HepG2 (cell line): Measurements from ENCODE around the gene DDX19B. TPM values are rescaled to one million over a fixed set of nuclear protein-coding genes. Genes with fewer than 3 reads are reported as not detected.

ENCODE experiments used
- ATAC-seq: fragments of 200-7000 bp; cut with Tn5 transposase; 3 replicates; pipeline ENCODE4 v1.9.1; 2020; ENCODE audit warnings: mild to moderate bottlenecking, moderate library complexity
- BruUV-seq: library from RNA; stranded (reverse); fragments of 400-500 nt; replicated peaks from 2 replicates; lab custom pipeline; 2021; lab: Mats Ljungman, UMichigan
- CTCF ChIA-PET: fragments of 300-600 bp; formaldehyde crosslinking; extraction: SDS; loops from one replicate; lab custom pipeline; 2021; ENCODE audit warnings: low total read pairs, inconsistent platforms, low intra/inter-chr PET ratio; lab: Yijun Ruan, JAX
- POLR2A ChIA-PET: fragments of 350-600 bp; sonication (Branson Sonifier 250); formaldehyde crosslinking; loops from one replicate; lab custom pipeline; 2020; ENCODE audit warnings: antibody characterized with exemption, inconsistent platforms; lab: Yijun Ruan, JAX
- DNase-seq: peaks from one replicate; pipeline ENCODE4 v3.0.0-alpha.2; 2015; ENCODE audit warnings: low spot score
- FAIRE-seq: peaks from 3 replicates; lab custom pipeline; 2011; peaks lifted over from hg19 to GRCh38; lab: Jason Lieb, UNC
- H2AFZ ChIP-seq: one replicate; pipeline ENCODE4 v1.6.1; 2011; ENCODE audit warnings: low read length, inconsistent platforms
- H3K27ac ChIP-seq: fragments of 300-600 bp; 3 replicates; pipeline ENCODE4 v1.8.0; 2011; ENCODE audit warnings: mixed run types, mild to moderate bottlenecking, mixed read lengths, low read length, inconsistent platforms; ENCODE audit not compliant: insufficient read depth; ENCODE audit errors: extremely low read length
- H3K27me3 ChIP-seq, 2 experiments: fragments of 200-600 bp in 1 of 2; 2 replicates in 1 of 2; 3 replicates in 1 of 2; pipeline versions ENCODE4 v1.6.0 to v1.8.0; 2011; ENCODE audit warnings: low read length in 2 of 2, mild to moderate bottlenecking in 2 of 2, moderate library complexity in 2 of 2, inconsistent platforms in 1 of 2; ENCODE audit not compliant: insufficient read depth in 2 of 2, control insufficient read depth in 1 of 2
- H3K36me3 ChIP-seq, 2 experiments: fragments of 200-600 bp in 1 of 2; replicated peaks in 1 of 2; 2 replicates in 1 of 2; 3 replicates in 1 of 2; pipeline versions ENCODE4 v1.5.1 to v1.8.0; 2011; ENCODE audit warnings: low read length in 2 of 2, inconsistent platforms in 1 of 2; ENCODE audit not compliant: insufficient read depth in 2 of 2, control insufficient read depth in 1 of 2
- H3K4me1 ChIP-seq: 2 replicates; pipeline ENCODE4 v1.5.1; 2012; ENCODE audit warnings: low read length, inconsistent platforms; ENCODE audit not compliant: insufficient read depth
- H3K4me2 ChIP-seq: 2 replicates; pipeline ENCODE4 v1.6.0; 2011; ENCODE audit warnings: low read depth, low read length, inconsistent platforms
- H3K4me3 ChIP-seq, 3 experiments: fragments of 200-600 bp in 1 of 3; sonication (generic), shearing (Covaris generic) in 1 of 3; replicated peaks in 1 of 3; 2 replicates each; pipeline ENCODE4 v1.5.1; 2011 to 2016; ENCODE audit warnings: low read length in 3 of 3, inconsistent platforms in 2 of 3, low read depth in 2 of 3, mild to moderate bottlenecking in 2 of 3, control low read depth in 1 of 3, mixed read lengths in 1 of 3; ENCODE audit not compliant: insufficient read depth in 1 of 3
- H3K79me2 ChIP-seq: one replicate; pipeline ENCODE4 v1.6.1; 2011; ENCODE audit warnings: low read length, inconsistent platforms; ENCODE audit not compliant: insufficient read depth
- H3K9ac ChIP-seq: 2 replicates; pipeline ENCODE4 v1.6.0; 2011; ENCODE audit warnings: mild to moderate bottlenecking, low read depth, low read length, inconsistent platforms; ENCODE audit not compliant: insufficient read depth
- H3K9me3 ChIP-seq: 2 replicates; pipeline ENCODE4 v1.5.1; 2012; ENCODE audit warnings: mild to moderate bottlenecking, low read length
- H4K20me1 ChIP-seq: 2 replicates; pipeline ENCODE4 v1.6.0; 2011; ENCODE audit warnings: inconsistent platforms, mild to moderate bottlenecking, low read length, moderate library complexity; ENCODE audit not compliant: insufficient read depth
- ASH2L ChIP-seq: fragments of 300-600, 200-600 bp; sonication (generic); IDR thresholded peaks from 2 replicates; pipeline ENCODE4 v1.7.0; 2017; ENCODE audit warnings: low read depth, mild to moderate bottlenecking, moderate library complexity, mixed read lengths, low read length; ENCODE audit not compliant: insufficient read length
- KAT8 ChIP-seq: IDR thresholded peaks from 2 replicates; pipeline ENCODE4 v1.6.1; 2016; ENCODE audit warnings: missing genetic modification reagents, missing compliant biosample characterization
- NFE2 ChIP-seq: sonication (generic); formaldehyde crosslinking; IDR thresholded peaks from 2 replicates; pipeline ENCODE4 v1.4.0; 2020; ENCODE audit warnings: missing genetic modification reagents
- SALL1 ChIP-seq: sonication (generic); formaldehyde crosslinking; IDR thresholded peaks from 2 replicates; pipeline ENCODE4 v1.8.0; 2022; ENCODE audit warnings: mild to moderate bottlenecking, missing genetic modification reagents
- SMARCC2 ChIP-seq: fragments of 450-650 bp; IDR thresholded peaks from 2 replicates; pipeline ENCODE4 v1.6.1; 2017; ENCODE audit warnings: antibody characterized with exemption, mild to moderate bottlenecking
- TEAD3 ChIP-seq: optimal IDR thresholded peaks from 2 replicates; pipeline ENCODE3; 2016; ENCODE audit warnings: borderline replicate concordance
- ZNF17 ChIP-seq: sonication (generic); formaldehyde crosslinking; IDR thresholded peaks from 2 replicates; pipeline ENCODE4 v1.5.0; 2020; ENCODE audit warnings: mild to moderate bottlenecking, missing genetic modification reagents
- ZNF251 ChIP-seq: sonication (generic); formaldehyde crosslinking; IDR thresholded peaks from 2 replicates; pipeline ENCODE4 v1.9.0; 2021; ENCODE audit warnings: mild to moderate bottlenecking, missing genetic modification reagents
- ZNF772 ChIP-seq: sonication (generic); formaldehyde crosslinking; IDR thresholded peaks from 2 replicates; pipeline ENCODE4 v1.5.0; 2020; ENCODE audit warnings: mild to moderate bottlenecking, missing genetic modification reagents
- ZNF782 ChIP-seq: sonication (generic); formaldehyde crosslinking; IDR thresholded peaks from 2 replicates; pipeline ENCODE4 v1.4.0; 2020; ENCODE audit warnings: missing genetic modification reagents, mild to moderate bottlenecking, borderline replicate concordance
- ZNF878 ChIP-seq: sonication (generic); formaldehyde crosslinking; IDR thresholded peaks from 2 replicates; pipeline ENCODE4 v1.8.1; 2023; ENCODE audit warnings: mild to moderate bottlenecking, missing genetic modification reagents, moderate library complexity
- WGBS: methylation state at CpG from one replicate; pipeline ENCODE4 v1.1.6; 2017; ENCODE audit warnings: low lambda C conversion rate; 5-methylcytosine and 5-hydroxymethylcytosine counted together
- in situ Hi-C: cut with HindIII; loops from 2 replicates; pipeline ENCODE4 v1.10.0; 2017; ENCODE audit warnings: low pct_unique_long_range_greater_than_20kb; ENCODE audit not compliant: extremely low pct_ligation_motif_present
- intact Hi-C: fragments of 100-400 bp; cut with micrococcal nuclease; formaldehyde crosslinking; loops from one replicate; pipeline ENCODE4 v1.10.0; 2022; ENCODE audit not compliant: unreplicated experiment
- polyA plus RNA-seq, 8 experiments: library from polyadenylated mRNA; depleted of rRNA in 3 of 8; stranded (reverse) in 7 of 8; unstranded in 1 of 8; fragments of >200 nt; fragmentation: Illumina TruSeq in 4 of 8; extraction: Trizol in 4 of 8; gene quantifications; 2 replicates each; pipeline versions ENCODE4 v1.2.1 to v1.2.3, GENCODE V29; 2011 to 2016; ENCODE audit warnings: low read depth in 4 of 8, missing spikeins in 1 of 8, mixed read lengths in 1 of 8; ENCODE audit not compliant: insufficient read depth in 1 of 8
- total RNA-seq, 5 experiments: library from RNA; depleted of rRNA; stranded (reverse); fragments of >200 nt; fragmentation: Illumina TruSeq; extraction: Trizol; gene quantifications; 2 replicates each; pipeline ENCODE4 v1.2.3, GENCODE V29; 2016; ENCODE audit warnings: low read depth in 1 of 5
- TF ChIP-seq, protein P1 (sequence below): sonication (generic); formaldehyde crosslinking; IDR thresholded peaks from 2 replicates; pipeline ENCODE4 v1.5.1; 2020; ENCODE audit warnings: mild to moderate bottlenecking, missing genetic modification reagents
- TF ChIP-seq, protein P2 (sequence below): sonication (generic); formaldehyde crosslinking; conservative IDR thresholded peaks from 2 replicates; pipeline ENCODE4 v1.8.1; 2023; ENCODE audit warnings: missing genetic modification reagents
- TF ChIP-seq, protein P3 (sequence below): sonication (generic); formaldehyde crosslinking; IDR thresholded peaks from 2 replicates; pipeline ENCODE4 v1.4.0; 2020; ENCODE audit warnings: mild to moderate bottlenecking, missing genetic modification reagents

The DDX19B gene
- total and polyA plus RNA-seq, 2 of the 13 experiments (the other 11 are each of a cell fraction or from before 2014, with no cell fraction given) = 36.2 to 40.0 TPM

DNA sequence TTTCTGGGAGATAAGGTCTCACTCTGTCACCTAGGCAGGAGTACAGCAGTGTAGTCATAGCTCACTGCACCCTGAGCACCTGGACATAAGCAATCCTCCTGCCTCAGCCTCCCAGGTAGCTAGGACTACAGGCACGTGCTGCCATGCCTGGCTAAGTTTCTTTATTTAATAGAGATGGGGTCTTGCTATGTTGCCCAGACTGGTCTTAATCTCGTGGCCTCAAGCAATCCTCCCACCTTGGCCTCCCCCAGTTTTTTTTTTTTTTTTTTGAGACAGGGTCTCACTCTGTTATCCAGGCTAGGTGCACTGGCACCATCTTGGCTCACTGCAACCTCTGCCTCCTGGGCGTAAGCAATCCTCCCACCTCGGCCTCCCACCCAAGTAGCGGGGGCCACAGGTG is 21.1 kb downstream of the DDX19B start:
- Histone ChIP-seq H3K79me2 (no peaks in the 10 kb centered on the region), H3K4me3 (no peak overlapping the region), H3K27me3 (no peaks in the 10 kb centered on the region), H3K27ac (no peak overlapping the region), H3K9me3 (no peaks in the 10 kb centered on the region), H3K9ac (no peak overlapping the region), H2AFZ (no peak overlapping the region), H3K4me2 (no peak overlapping the region), H3K4me1 (no peaks in the 10 kb centered on the region), H3K36me3 (peaks cover 25 to 65% of the 10 kb centered on the region in 2 experiments), H4K20me1 (no peaks in the 10 kb centered on the region)
- ChIA-PET POLR2A (no interaction called here), CTCF (no interaction called here)
- FAIRE-seq (no peak), ATAC-seq (no peak), DNase-seq (no peak)
- 99% methylated on average over 5 of the region's 5 CpGs for WGBS
- intact Hi-C loops (no loop called here), in situ Hi-C loops (no loop called here)
- no TSS peak for BruUV-seq
- TF ChIP-seq, protein P1, sequence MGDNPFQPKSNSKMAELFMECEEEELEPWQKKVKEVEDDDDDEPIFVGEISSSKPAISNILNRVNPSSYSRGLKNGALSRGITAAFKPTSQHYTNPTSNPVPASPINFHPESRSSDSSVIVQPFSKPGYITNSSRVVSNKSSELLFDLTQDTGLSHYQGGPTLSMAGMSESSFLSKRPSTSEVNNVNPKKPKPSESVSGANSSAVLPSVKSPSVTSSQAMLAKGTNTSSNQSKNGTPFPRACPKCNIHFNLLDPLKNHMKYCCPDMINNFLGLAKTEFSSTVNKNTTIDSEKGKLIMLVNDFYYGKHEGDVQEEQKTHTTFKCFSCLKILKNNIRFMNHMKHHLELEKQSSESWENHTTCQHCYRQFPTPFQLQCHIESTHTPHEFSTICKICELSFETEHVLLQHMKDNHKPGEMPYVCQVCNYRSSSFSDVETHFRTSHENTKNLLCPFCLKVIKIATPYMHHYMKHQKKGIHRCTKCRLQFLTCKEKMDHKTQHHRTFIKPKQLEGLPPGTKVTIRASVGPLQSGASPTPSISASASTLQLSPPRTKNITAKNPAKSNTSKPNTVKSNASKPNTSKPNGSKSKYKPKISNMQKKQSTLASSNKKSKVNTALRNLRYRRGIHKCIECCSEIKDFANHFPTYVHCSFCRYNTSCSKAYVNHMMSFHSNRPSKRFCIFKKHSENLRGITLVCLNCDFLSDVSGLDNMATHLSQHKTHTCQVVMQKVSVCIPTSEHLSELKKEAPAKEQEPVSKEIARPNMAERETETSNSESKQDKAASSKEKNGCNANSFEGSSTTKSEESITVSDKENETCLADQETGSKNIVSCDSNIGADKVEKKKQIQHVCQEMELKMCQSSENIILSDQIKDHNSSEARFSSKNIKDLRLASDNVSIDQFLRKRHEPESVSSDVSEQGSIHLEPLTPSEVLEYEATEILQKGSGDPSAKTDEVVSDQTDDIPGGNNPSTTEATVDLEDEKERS (CRISPR knock-in tag) = no peak
- TF ChIP-seq ZNF17 (CRISPR knock-in tag) (no peak), SALL1 (no peak), TEAD3 (CRISPR knock-in tag) (no peak), NFE2 (no peak), ZNF772 (CRISPR knock-in tag) (no peak), KAT8 (CRISPR knock-in tag) (no peak), ZNF782 (CRISPR knock-in tag) (no peak), SMARCC2 (no peak), ASH2L (no peak), ZNF878 (no peak), ZNF251 (CRISPR knock-in tag) (no peak)
- TF ChIP-seq, protein P2, sequence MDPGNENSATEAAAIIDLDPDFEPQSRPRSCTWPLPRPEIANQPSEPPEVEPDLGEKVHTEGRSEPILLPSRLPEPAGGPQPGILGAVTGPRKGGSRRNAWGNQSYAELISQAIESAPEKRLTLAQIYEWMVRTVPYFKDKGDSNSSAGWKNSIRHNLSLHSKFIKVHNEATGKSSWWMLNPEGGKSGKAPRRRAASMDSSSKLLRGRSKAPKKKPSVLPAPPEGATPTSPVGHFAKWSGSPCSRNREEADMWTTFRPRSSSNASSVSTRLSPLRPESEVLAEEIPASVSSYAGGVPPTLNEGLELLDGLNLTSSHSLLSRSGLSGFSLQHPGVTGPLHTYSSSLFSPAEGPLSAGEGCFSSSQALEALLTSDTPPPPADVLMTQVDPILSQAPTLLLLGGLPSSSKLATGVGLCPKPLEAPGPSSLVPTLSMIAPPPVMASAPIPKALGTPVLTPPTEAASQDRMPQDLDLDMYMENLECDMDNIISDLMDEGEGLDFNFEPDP (CRISPR knock-in tag) = no peak
- TF ChIP-seq, protein P3, sequence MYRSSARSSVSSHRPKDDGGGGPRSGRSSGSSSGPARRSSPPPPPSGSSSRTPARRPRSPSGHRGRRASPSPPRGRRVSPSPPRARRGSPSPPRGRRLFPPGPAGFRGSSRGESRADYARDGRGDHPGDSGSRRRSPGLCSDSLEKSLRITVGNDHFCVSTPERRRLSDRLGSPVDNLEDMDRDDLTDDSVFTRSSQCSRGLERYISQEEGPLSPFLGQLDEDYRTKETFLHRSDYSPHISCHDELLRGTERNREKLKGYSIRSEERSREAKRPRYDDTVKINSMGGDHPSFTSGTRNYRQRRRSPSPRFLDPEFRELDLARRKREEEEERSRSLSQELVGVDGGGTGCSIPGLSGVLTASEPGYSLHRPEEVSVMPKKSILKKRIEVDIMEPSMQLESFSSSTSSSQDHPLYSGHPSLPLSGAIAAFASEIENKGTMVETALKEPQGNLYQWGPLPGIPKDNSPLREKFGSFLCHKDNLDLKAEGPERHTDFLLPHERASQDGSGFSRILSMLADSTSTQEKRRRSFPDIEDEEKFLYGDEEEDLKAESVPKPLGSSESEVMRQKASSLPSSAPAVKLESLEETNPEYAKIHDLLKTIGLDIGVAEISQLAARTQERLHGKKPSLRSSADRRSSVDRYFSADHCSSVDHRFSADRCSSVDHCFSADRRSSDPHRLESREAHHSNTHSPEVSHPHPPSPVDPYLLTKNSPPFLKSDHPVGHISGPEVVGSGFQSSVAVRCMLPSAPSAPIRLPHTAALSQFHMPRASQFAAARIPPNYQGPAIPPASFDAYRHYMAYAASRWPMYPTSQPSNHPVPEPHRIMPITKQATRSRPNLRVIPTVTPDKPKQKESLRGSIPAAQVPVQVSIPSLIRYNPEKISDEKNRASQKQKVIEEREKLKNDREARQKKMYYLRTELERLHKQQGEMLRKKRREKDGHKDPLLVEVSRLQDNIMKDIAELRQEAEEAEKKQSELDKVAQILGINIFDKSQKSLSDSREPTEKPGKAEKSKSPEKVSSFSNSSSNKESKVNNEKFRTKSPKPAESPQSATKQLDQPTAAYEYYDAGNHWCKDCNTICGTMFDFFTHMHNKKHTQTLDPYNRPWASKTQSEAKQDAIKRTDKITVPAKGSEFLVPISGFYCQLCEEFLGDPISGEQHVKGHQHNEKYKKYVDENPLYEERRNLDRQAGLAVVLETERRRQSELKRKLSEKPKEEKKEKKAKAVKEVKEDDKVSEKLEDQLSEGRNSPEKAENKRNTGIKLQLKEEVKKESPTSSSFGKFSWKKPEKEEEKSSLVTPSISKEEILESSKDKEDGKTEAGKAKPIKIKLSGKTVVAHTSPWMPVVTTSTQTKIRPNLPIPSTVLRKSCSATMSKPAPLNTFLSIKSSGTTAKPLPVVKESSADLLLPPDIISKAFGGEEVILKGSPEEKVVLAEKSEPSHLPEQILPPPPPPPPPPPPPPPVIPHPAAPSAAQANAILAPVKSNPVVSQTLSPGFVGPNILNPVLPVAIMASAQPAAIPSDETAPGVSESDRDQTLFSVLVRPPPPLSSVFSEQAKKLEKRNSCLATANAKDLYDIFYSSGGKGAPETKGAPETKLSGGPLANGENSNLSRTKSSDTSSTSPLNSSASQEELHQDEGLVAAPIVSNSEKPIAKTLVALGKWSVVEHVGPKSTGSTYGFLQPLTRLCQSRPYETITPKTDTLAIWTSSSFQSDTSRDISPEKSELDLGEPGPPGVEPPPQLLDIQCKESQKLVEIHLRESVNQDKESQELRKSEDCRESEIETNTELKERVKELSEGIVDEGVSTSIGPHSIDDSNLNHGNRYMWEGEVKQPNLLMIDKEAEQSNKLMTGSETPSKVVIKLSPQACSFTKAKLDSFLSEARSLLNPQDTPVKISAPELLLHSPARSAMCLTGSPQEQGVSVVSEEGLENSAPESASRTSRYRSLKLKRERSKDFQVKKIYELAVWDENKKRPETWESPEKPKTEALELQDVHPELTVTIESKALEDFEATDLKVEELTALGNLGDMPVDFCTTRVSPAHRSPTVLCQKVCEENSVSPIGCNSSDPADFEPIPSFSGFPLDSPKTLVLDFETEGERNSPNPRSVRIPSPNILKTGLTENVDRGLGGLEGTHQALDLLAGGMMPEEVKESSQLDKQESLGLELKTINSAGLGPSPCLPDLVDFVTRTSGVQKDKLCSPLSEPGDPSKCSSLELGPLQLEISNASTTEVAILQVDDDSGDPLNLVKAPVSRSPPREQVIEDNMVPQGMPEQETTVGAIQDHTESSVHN = no peak
